H1 (cell line): ENCODE data around the gene PKD1. TPM values are rescaled to one million over a fixed set of nuclear protein-coding genes. Genes with fewer than 3 reads are reported as not detected.

Experiments used
- GTF2F1 ChIP-seq: IDR thresholded peaks from 2 replicates; pipeline ENCODE4 v1.6.1; 2012; ENCODE audit warnings: low read depth, low read length, improper control_type of control experiment, borderline replicate concordance
- polyA plus RNA-seq, 7 experiments: library from polyadenylated mRNA; depleted of rRNA in 3 of 7; stranded (reverse) in 5 of 7; unstranded in 2 of 7; fragments of >200 nt in 5 of 7; fragments of 200-250 nt in 2 of 7; gene quantifications; 1 replicate in 5 of 7; 2 replicates in 1 of 7; 4 replicates in 1 of 7; pipeline versions ENCODE4 v1.2.1 to v1.2.3, GENCODE V29; 2011 to 2013; ENCODE audit warnings: missing spikeins in 2 of 7, mixed read lengths in 2 of 7
- total RNA-seq: library from RNA; stranded (reverse); fragmentation: NEBNext Ultra II Directional; extraction: Animal tissue kit (Norgen Biotek cat#: 25700); gene quantifications from 2 replicates; pipeline ENCODE4 v1.2.1, GENCODE V29; 2021
- TF ChIP-seq, protein P1 (sequence below): IDR thresholded peaks from 2 replicates; pipeline ENCODE4 v1.6.1; 2011; ENCODE audit warnings: low read depth, mild to moderate bottlenecking, low read length; ENCODE audit not compliant: insufficient read depth

The PKD1 gene
- total and polyA plus RNA-seq, 2 of the 8 experiments (the other 6 are each of a cell fraction or from before 2014, with no cell fraction given) = 40.6 to 52.7 TPM

GRCh38 chr16:2180962-2181923 is 45.5 kb upstream of the PKD1 start (continued):
- TF ChIP-seq, protein P1, sequence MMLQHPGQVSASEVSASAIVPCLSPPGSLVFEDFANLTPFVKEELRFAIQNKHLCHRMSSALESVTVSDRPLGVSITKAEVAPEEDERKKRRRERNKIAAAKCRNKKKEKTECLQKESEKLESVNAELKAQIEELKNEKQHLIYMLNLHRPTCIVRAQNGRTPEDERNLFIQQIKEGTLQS = no peak
- no peak for TF ChIP-seq GTF2F1
